HG03060 (cell line): ENCODE data around the gene SOX15.
A peak's percentile ranks its signal among the peaks of the same experiment; 100 is the strongest.

ENCODE experiments used
- ATAC-seq: cut with Tn5 transposase; IDR thresholded peaks from one replicate; pipeline ENCODE4 v1.9.1; 2021; ENCODE audit warnings: low read depth, moderate number of reproducible peaks; ENCODE audit not compliant: unreplicated experiment

Gene SOX15

DNA sequence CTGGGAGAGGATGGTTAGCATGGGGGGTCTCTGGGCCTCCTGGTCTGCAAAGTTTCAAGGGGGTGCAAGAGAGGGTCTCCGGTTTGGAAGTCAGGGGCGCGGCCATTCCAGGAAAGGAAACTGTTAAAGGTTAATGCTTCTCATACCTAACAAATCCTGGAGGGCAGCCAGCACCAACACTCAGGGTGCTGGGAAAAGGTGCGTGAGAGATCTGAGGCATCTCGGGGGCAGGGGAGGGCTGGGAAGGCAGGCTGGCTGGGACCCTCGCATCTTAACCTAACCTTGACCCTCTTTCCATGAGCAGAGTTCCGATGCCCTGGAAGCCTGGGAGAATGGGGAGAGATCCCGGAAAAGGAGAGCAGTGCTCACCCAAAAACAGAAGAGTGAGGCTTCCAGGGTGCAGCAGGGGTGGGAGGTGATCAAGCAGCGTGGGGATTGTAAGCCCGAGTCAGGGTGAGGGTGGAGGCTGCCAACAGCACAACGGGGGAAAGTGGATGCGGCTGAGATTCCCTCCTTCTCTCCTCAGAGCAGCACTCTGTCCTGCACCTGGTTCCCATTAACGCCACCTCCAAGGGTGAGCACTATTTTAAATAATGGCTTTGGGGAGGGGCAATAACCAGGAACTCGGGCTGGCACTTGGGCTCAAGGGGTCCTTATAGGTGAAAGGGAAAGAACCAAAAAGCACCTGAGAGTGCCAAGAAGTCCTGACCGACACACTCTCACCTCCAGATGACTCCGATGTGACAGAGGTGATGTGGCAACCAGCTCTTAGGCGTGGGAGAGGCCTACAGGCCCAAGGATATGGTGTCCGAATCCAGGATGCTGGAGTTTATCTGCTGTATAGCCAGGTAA, 30.3 kb downstream of the SOX15 start:
- no peak for ATAC-seq

DNA sequence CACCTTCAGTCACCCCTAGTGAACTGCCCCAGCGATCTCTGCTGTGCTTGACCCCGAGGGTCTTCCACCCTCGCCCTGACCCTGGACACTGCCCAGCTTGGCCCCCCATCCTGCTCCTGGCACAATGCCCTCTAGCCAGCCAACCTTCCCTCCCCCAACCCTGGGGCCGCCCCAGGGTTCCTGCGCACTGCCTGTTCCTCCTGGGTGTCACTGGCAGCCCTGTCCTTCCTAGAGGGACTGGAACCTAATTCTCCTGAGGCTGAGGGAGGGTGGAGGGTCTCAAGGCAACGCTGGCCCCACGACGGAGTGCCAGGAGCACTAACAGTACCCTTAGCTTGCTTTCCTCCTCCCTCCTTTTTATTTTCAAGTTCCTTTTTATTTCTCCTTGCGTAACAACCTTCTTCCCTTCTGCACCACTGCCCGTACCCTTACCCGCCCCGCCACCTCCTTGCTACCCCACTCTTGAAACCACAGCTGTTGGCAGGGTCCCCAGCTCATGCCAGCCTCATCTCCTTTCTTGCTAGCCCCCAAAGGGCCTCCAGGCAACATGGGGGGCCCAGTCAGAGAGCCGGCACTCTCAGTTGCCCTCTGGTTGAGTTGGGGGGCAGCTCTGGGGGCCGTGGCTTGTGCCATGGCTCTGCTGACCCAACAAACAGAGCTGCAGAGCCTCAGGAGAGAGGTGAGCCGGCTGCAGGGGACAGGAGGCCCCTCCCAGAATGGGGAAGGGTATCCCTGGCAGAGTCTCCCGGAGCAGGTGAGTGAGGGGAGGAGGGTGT, 31.2 kb downstream of the SOX15 start, which contains the start of gene TNFSF13:
TSS of gene TNFSF13 (plus strand) at position 207 of the 776 bp plus-strand sequence. CDS start at position 497, 290 bp downstream.
- ATAC-seq = no peak

DNA sequence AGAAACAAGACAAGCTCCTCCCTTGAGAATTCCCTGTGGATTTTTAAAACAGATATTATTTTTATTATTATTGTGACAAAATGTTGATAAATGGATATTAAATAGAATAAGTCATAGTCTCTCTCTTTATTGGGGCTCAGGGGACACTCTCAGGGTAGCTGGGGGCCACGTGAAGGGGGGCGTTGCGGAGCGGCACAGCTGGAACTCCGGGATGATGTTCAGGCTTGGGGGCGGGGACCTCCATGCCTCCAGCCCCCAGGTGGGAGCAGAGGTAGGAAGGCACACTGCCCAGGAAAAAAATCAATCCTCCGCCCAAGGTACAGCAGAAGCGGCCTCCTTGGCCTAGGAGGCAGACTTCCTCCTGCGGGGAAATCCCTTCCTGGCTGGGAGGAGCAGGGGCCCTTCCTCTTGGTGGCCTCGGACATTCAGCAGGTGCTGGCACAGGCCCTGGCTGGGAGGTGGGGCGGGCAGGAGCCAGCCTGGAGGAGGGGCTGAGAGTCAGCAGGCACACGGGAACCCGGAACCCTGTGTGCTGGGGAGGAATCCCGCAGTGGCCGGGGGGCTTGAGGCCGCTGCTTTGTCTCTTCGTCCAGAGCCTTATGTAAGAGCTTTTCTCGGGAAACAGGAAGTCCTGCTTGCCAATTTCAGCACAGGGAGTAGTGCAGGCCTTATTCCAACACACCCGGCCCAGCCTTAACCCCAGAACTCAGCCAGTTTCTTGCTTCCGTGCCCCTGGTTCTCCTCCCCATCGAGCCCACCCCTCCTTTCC, 31.9 kb downstream of the SOX15 start:
- no peak for ATAC-seq

DNA sequence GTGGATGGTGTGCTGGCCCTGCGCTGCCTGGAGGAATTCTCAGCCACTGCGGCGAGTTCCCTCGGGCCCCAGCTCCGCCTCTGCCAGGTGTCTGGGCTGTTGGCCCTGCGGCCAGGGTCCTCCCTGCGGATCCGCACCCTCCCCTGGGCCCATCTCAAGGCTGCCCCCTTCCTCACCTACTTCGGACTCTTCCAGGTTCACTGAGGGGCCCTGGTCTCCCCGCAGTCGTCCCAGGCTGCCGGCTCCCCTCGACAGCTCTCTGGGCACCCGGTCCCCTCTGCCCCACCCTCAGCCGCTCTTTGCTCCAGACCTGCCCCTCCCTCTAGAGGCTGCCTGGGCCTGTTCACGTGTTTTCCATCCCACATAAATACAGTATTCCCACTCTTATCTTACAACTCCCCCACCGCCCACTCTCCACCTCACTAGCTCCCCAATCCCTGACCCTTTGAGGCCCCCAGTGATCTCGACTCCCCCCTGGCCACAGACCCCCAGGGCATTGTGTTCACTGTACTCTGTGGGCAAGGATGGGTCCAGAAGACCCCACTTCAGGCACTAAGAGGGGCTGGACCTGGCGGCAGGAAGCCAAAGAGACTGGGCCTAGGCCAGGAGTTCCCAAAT, 32.6 kb downstream of the SOX15 start:
- no peak for ATAC-seq

DNA sequence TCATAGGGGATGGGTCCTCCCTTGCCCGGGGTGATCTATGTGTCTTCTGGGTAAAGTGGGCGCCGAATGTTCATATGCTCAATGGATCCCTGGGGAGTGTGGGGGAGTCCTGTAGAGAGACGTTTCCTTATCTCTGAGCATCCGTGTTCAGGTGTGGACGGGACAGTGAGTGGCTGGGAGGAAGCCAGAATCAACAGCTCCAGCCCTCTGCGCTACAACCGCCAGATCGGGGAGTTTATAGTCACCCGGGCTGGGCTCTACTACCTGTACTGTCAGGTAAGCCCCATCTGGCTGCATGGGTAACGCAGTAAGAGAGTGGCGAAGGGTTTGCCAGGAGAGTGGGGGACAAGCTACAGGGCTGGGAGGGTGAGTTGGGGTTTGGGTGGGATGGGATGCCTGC, 33.3 kb downstream of the SOX15 start:
- ATAC-seq = no peak

DNA sequence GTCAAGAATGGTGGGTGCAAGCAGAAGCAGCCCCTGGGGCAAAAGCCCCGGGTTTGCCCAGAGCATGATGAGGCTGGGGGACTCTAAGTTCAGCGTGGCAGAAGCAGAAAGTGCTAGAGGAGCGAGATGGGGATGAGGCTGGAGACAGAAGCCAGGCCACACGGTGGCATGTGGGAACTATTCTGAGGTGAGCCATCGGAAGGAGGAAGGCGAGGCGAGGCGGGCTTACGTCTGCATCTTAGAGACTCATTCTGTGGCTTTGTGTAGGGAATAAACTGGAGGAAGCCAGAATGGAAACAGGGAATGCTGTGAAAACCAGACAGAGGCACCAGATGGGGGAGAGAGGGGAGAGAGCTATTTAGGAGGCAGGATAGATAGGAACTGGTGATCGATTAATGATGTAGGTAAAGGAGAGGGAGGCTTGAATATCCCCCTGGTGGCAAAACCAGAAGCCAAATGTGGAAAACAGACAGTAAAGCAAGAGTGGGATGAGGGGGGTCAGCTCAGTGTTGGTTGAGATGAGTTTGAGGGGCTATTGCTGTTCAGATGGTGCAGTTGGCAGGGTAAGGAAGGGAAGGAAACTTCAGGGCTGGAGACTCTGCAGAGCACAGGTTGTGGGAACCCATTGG, 34.5 kb downstream of the SOX15 start:
- ATAC-seq = no peak

DNA sequence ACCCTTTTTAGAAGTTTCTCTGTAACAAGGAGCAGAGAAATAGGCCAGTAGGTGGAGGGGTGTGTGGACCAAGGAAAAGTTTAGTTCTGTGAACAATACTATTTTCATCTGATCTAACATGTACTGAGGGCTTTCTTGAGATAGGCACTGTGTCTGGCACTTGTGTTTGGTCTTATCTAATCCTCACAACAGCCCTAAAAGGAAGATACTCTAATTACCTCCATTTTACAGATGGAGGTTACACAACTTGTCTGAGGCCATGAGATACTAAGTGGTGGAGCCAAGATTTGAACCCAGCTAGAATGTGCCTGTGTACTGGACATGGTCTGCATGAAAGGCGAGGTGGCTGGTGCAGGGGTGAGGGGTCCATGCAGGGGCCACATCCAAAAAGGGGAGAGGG, 36.5 kb downstream of the SOX15 start:
- no peak for ATAC-seq

DNA sequence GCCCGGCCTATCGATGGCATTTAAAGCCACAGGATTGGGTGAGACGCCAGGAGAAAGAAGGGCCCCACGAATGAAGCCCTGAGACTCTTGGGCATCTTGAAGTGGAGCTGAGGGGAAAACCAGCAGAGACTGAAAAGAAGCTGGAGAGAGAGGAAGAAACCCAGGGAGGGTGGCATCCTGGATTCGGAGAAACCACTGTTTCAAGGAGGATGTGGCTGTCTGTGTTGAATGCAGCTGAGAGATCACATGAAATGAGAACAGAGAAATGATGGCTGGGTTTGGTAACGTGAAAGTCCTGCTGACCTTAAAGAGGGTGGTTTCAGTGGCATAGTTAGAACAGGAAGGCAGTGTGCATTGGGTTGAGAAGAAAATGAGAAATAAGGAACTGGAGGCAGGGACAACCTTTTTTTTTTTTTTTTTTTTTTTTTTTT, 37.3 kb downstream of the SOX15 start:
- ATAC-seq = peak; percentile 58

DNA sequence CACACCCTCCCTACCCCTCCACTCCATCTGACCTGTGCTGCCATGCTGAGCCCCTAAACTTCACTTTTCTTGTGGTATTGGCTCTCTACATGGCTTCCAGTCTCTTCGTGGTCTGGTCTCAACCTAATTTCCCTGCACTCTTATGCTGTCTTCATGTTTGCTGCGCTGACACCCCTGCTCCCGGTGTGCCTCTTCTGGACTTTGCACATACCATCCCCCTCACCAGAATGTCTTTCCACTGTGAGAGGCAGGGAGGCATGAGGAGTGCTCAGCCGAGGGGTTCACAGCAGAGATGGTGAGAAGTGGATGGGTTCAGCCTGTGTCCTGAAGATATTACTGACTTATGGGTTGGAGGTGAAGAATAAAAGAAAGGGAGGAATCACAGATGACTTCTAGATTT, 38.5 kb downstream of the SOX15 start:
- no peak for ATAC-seq

DNA sequence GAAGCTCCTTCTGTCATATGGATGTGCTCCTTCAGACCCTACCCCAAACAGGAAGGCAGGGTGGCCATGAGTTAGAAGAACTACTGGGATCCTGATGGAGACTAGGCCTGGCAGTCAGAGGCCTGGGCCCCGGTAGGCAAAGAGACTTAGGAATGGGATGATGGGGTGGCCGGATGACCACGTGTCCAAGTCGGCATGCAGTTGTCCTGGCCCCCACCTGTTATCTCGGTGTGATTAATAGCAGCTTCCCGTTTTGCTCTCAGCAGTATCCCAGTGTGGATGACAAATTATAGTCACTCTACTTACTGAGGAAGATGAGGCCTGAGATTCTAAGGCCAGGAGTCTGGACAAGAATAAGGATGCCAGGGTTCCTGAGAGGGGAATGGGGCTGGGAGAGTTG, 39.5 kb downstream of the SOX15 start:
- ATAC-seq = no peak

DNA sequence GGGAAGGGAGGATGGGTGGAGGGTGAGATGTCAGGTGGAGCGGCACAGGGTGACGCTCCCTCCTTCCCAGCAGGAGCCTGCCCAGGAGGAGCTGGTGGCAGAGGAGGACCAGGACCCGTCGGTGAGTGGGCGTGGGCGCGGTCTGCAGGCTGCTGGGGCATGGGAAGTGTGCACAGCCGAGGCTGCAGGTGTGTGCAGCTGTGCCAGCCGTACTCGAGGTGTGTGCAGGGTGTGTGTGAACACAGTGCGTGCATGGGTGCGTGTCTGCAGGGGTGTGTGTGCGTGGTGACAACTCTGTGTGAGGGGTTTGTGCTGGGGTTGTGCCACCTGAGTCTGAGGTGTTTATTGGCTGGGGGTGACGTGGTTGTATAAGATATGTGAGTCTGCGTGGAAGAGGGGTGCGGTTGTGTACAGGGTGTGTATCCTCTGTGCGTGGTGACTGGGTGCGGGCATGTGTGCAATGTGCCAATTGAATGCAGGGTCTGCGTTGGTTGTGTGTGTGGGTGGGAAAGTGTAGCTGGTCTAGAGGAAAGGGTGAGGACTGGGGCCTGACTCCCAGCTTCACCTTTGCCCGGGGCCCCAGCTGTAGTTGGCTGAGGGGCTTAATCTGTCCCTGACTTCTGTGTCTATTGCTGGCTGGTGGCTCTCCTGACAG, 40.4 kb downstream of the SOX15 start:
- no peak for ATAC-seq

DNA sequence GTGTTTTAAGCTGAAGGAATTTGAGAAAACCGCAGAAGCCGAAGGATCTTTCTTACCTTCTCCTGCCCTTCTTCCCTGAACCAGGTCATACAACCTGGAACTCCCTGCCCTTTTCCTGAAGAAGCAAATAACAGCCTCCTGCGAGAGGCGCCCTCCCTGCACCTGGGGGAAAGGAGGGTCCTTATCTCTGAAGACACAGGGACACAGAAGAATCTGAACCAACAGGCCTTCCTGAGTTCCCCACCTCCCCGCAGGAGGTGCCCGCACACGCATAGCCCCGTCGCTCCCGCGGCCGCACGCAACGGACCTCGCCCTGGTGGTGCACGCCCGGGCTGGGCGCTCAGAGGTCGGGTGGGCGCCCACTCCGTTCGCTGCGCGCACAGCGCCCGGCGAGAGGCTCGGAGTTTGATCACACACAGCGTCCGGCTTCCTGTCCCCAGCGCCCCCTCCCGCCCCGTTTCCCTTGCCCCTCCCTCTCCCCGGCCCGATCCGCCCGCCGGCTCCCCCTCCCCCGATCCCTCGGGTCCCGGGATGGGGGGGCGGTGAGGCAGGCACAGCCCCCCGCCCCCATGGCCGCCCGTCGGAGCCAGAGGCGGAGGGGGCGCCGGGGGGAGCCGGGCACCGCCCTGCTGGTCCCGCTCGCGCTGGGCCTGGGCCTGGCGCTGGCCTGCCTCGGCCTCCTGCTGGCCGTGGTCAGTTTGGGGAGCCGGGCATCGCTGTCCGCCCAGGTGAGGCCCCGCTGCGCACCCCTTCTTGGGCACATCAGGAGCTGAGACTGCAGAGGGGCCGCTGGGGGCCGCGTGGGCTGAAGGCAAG, 41.1 kb downstream of the SOX15 start, which contains the start of gene TNFSF12:
TSS of gene TNFSF12 (plus strand) at position 474 of the 816 bp plus-strand sequence. CDS start at position 570, 96 bp downstream.
- no peak for ATAC-seq

DNA sequence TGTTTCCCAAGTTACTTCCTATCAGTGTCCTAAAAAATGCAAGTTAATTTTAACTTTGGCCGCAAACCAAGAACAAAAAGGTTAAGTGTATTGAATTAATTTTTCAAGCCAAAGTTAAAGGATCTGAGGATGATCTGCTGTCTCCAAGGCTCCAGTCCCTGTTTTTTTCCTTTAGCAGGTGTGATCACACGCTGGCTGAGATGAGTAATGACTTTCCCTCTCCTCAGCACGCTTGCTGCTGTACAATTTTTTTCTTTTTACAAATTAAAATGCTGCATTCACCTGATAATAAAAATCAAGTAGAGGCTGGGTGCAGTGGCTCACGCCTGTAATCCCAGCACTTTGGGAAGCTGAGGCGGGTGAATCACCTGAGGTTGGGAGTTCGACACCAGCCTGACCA, 45.0 kb downstream of the SOX15 start:
- no peak for ATAC-seq

DNA sequence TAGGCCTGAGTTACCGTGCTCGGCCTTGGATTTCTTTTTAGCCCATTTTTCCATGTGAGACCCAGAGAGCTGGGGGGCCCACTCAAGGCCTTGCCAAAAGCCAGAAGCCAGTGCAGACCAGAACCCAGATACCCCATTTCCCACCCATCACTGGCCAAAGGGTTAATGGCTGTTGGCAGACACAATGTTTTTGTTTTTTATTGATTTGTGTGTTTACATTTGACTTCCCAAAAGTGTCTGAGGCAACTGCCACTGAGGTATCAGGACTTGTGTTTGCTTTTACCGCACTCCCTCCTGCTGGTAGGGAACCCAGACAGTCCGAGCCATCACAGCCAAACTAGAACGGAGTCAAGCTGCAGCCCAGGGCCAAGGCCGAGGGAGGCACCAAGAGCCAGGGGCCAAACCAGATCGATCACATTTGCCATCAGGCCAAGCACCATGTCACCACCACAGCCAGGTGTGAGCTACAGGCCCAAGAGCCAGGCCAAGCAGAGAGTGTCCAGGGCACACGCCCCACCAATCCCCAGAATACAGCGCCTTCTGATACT, 48.7 kb downstream of the SOX15 start:
- no peak for ATAC-seq

DNA sequence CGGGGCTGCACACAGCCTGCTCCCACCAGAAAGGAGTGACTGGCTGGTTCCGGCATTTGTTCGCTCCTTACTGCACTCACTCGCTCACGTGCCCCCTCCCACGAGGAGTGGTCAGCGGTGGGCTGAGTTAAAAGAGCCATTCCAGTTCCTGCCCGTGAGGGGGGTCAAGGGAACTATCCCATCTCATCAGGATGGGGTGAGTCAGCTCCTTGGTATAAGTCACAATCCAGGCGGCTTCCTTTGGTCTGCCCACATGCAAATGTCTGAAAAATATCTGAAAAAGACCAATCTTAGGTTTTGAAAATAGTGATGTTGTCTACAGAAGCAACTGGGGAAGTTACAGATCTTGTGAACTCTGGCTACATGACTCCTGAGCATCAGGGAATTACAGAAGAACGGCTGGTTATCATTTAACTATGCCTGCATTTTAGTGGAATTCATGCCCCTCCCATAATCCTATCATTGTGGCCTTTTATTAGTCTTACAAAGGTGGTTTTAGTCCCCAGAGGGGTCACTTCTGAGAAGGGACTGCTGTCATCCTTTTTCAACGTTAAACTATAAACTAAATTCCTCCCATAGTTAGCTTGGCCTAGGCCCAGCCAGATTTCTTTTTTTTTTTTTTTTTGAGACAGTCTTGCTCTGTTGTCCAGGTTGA, 50.9 kb downstream of the SOX15 start:
- ATAC-seq = no peak
